Spinal cord (tissue), 10 donors: Measurements from ENCODE around the gene HDAC9. TPM values are rescaled to one million over a fixed set of nuclear protein-coding genes. Genes with fewer than 3 reads are reported as not detected.

Source experiments
- DNase-seq, 6 donors: peaks; one replicate each; pipeline versions ENCODE4 v3.0.0 to v3.0.0-alpha.2; 2013 to 2015; ENCODE audit warnings: low spot score in 6 of 6, low read depth in 4 of 6
- H3K27ac ChIP-seq: one replicate; pipeline ENCODE4 v1.5.1; 2013; ENCODE audit warnings: low read depth, low read length, control low read depth
- H3K27me3 ChIP-seq: one replicate; pipeline ENCODE4 v1.6.1; 2013; ENCODE audit warnings: low read length; ENCODE audit not compliant: control insufficient read depth, insufficient read depth
- H3K36me3 ChIP-seq: one replicate; pipeline ENCODE4 v1.6.1; 2013; ENCODE audit warnings: low read length; ENCODE audit not compliant: control insufficient read depth, insufficient read depth
- H3K4me1 ChIP-seq: one replicate; pipeline ENCODE4 v1.6.1; 2013; ENCODE audit warnings: low read length; ENCODE audit not compliant: control insufficient read depth, insufficient read depth
- H3K4me3 ChIP-seq: one replicate; pipeline ENCODE4 v1.5.1; 2013; ENCODE audit warnings: low read depth, low read length, control low read depth
- H3K9me3 ChIP-seq: one replicate; pipeline ENCODE4 v1.6.1; 2013; ENCODE audit warnings: low read length; ENCODE audit not compliant: control insufficient read depth, insufficient read depth
- WGBS: methylation state at CpG from one replicate; pipeline ENCODE4 v1.1.5; 2013; ENCODE audit warnings: missing lambda C conversion rate; ENCODE audit not compliant: insufficient coverage; 5-methylcytosine and 5-hydroxymethylcytosine counted together
- polyA plus RNA-seq, 2 donors: library from polyadenylated mRNA; unstranded; fragments of 120-200 nt; gene quantifications; one replicate each; pipeline ENCODE4 v1.2.1, GENCODE V29; 2013; ENCODE audit not compliant: insufficient read length in 2 of 2
- total RNA-seq, 2 donors: library from RNA; depleted of rRNA in 1 of 2; stranded (reverse); fragments of 120-200 nt in 1 of 2; fragments of >200 nt in 1 of 2; gene quantifications; one replicate each; pipeline versions ENCODE4 v1.2.3 to v1.2.4, GENCODE V29; 2013 to 2014
- donor health status: healthy.

Gene HDAC9
- total and polyA plus RNA-seq, 4 donors = 21.4 to 58.5 (median 29.3) TPM

GRCh38 chr7:18655912-18656311, 160.4 kb downstream of the HDAC9 start:
- no peak overlapping the region for H3K27ac ChIP-seq
- DNase-seq = no peak
- no peak overlapping the region for H3K4me3 ChIP-seq
- no peaks in the 10 kb centered on the region for H3K4me1 ChIP-seq
- H3K36me3 ChIP-seq = no peaks in the 10 kb centered on the region
- no peaks in the 10 kb centered on the region for H3K9me3 ChIP-seq
- H3K27me3 ChIP-seq = no peaks in the 10 kb centered on the region
- no CpG with 5 or more reads among the region's 1 CpG for WGBS

- DNase-seq = no peak
- Histone ChIP-seq H3K27me3 (no peaks in the 10 kb centered on the region), H3K27ac (no peak overlapping the region), H3K4me3 (no peak overlapping the region), H3K36me3 (no peaks in the 10 kb centered on the region), H3K9me3 (no peaks in the 10 kb centered on the region), H3K4me1 (no peaks in the 10 kb centered on the region)
Observed at GRCh38 chr7:18656362-18656761, 160.8 kb downstream of the HDAC9 start.

GRCh38 chr7:18659746-18660145, 164.2 kb downstream of the HDAC9 start:
- no peaks in the 10 kb centered on the region for H3K36me3 ChIP-seq
- 66% methylated on average over 4 of the region's 5 CpGs for WGBS
- no peak overlapping the region for H3K4me3 ChIP-seq
- no peaks in the 10 kb centered on the region for H3K4me1 ChIP-seq
- H3K27me3 ChIP-seq = no peaks in the 10 kb centered on the region
- no peak overlapping the region for H3K27ac ChIP-seq
- no peaks in the 10 kb centered on the region for H3K9me3 ChIP-seq
- DNase-seq = no peak

- H3K36me3 ChIP-seq = no peaks in the 10 kb centered on the region
- no peak overlapping the region for H3K27ac ChIP-seq
- no peak for DNase-seq
- H3K27me3 ChIP-seq = no peaks in the 10 kb centered on the region
- H3K4me3 ChIP-seq = no peak overlapping the region
- H3K4me1 ChIP-seq = no peaks in the 10 kb centered on the region
- WGBS = 94% methylated on average over 4 of the region's 7 CpGs
- no peaks in the 10 kb centered on the region for H3K9me3 ChIP-seq
Observed at GRCh38 chr7:18663321-18663720, 167.8 kb downstream of the HDAC9 start.

- Histone ChIP-seq H3K36me3 (no peaks in the 10 kb centered on the region), H3K27ac (no peak overlapping the region), H3K27me3 (no peaks in the 10 kb centered on the region), H3K9me3 (no peaks in the 10 kb centered on the region), H3K4me1 (no peaks in the 10 kb centered on the region), H3K4me3 (no peak overlapping the region)
- 14% methylated on average over 3 of the region's 4 CpGs for WGBS
- DNase-seq = peak in 5 of 6 donors; percentile 8 to 79 (median 28)
Observed at GRCh38 chr7:18666107-18666728, 170.7 kb downstream of the HDAC9 start.

- H3K27ac ChIP-seq = no peak overlapping the region
- DNase-seq = peak in 1 of 6 donors; percentile 17
- no CpG with 5 or more reads among the region's 1 CpG for WGBS
- no peak overlapping the region for H3K4me3 ChIP-seq
- no peaks in the 10 kb centered on the region for H3K9me3 ChIP-seq
- H3K4me1 ChIP-seq = no peaks in the 10 kb centered on the region
- no peaks in the 10 kb centered on the region for H3K36me3 ChIP-seq
- no peaks in the 10 kb centered on the region for H3K27me3 ChIP-seq
Observed at GRCh38 chr7:18667466-18667865, 171.9 kb downstream of the HDAC9 start.

GRCh38 chr7:18671176-18671575, 175.6 kb downstream of the HDAC9 start:
- Histone ChIP-seq H3K4me1 (no peaks in the 10 kb centered on the region), H3K27ac (no peak overlapping the region), H3K9me3 (no peaks in the 10 kb centered on the region), H3K4me3 (no peak overlapping the region), H3K27me3 (no peaks in the 10 kb centered on the region), H3K36me3 (no peaks in the 10 kb centered on the region)
- 58% methylated on average over 3 of the region's 5 CpGs for WGBS
- DNase-seq = no peak

GRCh38 chr7:18675579-18675978, 180.0 kb downstream of the HDAC9 start:
- DNase-seq = no peak
- Histone ChIP-seq H3K4me1 (no peaks in the 10 kb centered on the region), H3K9me3 (no peaks in the 10 kb centered on the region)

GRCh38 chr7:18679261-18679660, 183.7 kb downstream of the HDAC9 start:
- Histone ChIP-seq H3K4me3 (no peak overlapping the region), H3K27ac (no peak overlapping the region), H3K36me3 (no peaks in the 10 kb centered on the region), H3K9me3 (no peaks in the 10 kb centered on the region), H3K27me3 (no peaks in the 10 kb centered on the region), H3K4me1 (no peaks in the 10 kb centered on the region)
- DNase-seq = no peak
- no CpG with 5 or more reads among the region's 1 CpG for WGBS

More at GRCh38 chr7:18675579-18675978, 180.0 kb downstream of the HDAC9 start:
- Histone ChIP-seq H3K4me3 (no peak overlapping the region), H3K27ac (no peak overlapping the region), H3K27me3 (no peaks in the 10 kb centered on the region), H3K36me3 (no peaks in the 10 kb centered on the region)
- WGBS = 63% methylated on average over 2 of the region's 2 CpGs

- no peak overlapping the region for H3K4me3 ChIP-seq
- H3K36me3 ChIP-seq = no peaks in the 10 kb centered on the region
- no peak for DNase-seq
- WGBS = no CpG with 5 or more reads among the region's 2 CpGs
- H3K9me3 ChIP-seq = no peaks in the 10 kb centered on the region
- H3K4me1 ChIP-seq = no peaks in the 10 kb centered on the region
- no peaks in the 10 kb centered on the region for H3K27me3 ChIP-seq
- no peak overlapping the region for H3K27ac ChIP-seq
Observed at GRCh38 chr7:18680576-18680975, 185.0 kb downstream of the HDAC9 start.
